HCEC 1CT (cell line): ENCODE data around the gene TBC1D5.
"Not testable (repeated sequence)": the region's sequence is repeated elsewhere in the genome, so short reads cannot be mapped to it uniquely, and the experiment has no call there.

Experiments used
- DNase-seq: peaks from one replicate; pipeline ENCODE4 v3.0.0-alpha.2; 2017

TBC1D5 gene

GRCh38 chr3:17154941-17155340, 587.5 kb downstream of the TBC1D5 start:
- no peak for DNase-seq

- no peak for DNase-seq
These were observed 588.2 kb downstream of the TBC1D5 start for GRCh38 chr3:17154221-17154620.

- no peak for DNase-seq
These were observed 589.2 kb downstream of the TBC1D5 start for GRCh38 chr3:17153209-17153608.

- DNase-seq, result no peak
These were observed 590.6 kb downstream of the TBC1D5 start for GRCh38 chr3:17151598-17152373.

GRCh38 chr3:17149076-17149475, 593.4 kb downstream of the TBC1D5 start:
- DNase-seq, result no peak

- DNase-seq, result no peak
These were observed 597.8 kb downstream of the TBC1D5 start for GRCh38 chr3:17144665-17144993.

GRCh38 chr3:17143893-17144664, 598.4 kb downstream of the TBC1D5 start:
- DNase-seq, result no peak

GRCh38 chr3:17142516-17142915, 599.9 kb downstream of the TBC1D5 start:
- no peak for DNase-seq

GRCh38 chr3:17141699-17142098, 600.7 kb downstream of the TBC1D5 start:
- DNase-seq, result no peak

GRCh38 chr3:17140670-17141505, 601.5 kb downstream of the TBC1D5 start:
- no peak for DNase-seq

GRCh38 chr3:17138246-17139039, 604.0 kb downstream of the TBC1D5 start:
- DNase-seq, result no peak

GRCh38 chr3:17137321-17137826, 605.1 kb downstream of the TBC1D5 start:
- no peak for DNase-seq

- no peak for DNase-seq
These were observed 606.2 kb downstream of the TBC1D5 start for GRCh38 chr3:17136136-17136721.

- DNase-seq, result no peak
These were observed 606.7 kb downstream of the TBC1D5 start for GRCh38 chr3:17135696-17136095.

- no peak for DNase-seq
These were observed 608.5 kb downstream of the TBC1D5 start for GRCh38 chr3:17133632-17134545.

GRCh38 chr3:17132286-17133115, 609.9 kb downstream of the TBC1D5 start:
- DNase-seq, result no peak

GRCh38 chr3:17130956-17131355, 611.5 kb downstream of the TBC1D5 start:
- DNase-seq, result no peak

- DNase-seq, result no peak
These were observed 612.9 kb downstream of the TBC1D5 start for GRCh38 chr3:17129556-17129955.

- not testable (repeated sequence) for DNase-seq
These were observed 613.8 kb downstream of the TBC1D5 start for GRCh38 chr3:17128671-17129070.
